ENCODE measurements around the gene KAZN.

The KAZN gene

GRCh38 chr1:14629363-14630014 is 31.0 kb downstream of the KAZN start:
- no peak overlapping the region for H3K27ac Mint-ChIP-seq
- no peaks in the 10 kb centered on the region for H3K9me3 Mint-ChIP-seq
- no peak for ATAC-seq (ENCODE audit: low read depth)
- H3K36me3 Mint-ChIP-seq, result no peaks in the 10 kb centered on the region
- H3K4me3 Mint-ChIP-seq, result no peak overlapping the region
- H3K4me1 Mint-ChIP-seq, result no peaks in the 10 kb centered on the region
- no peak for DNase-seq (ENCODE audit: low spot score in 2 of 2)
- peaks cover 2% of the 10 kb centered on the region for H3K27me3 Mint-ChIP-seq

GRCh38 chr1:14630986-14631385 is 32.5 kb downstream of the KAZN start:
- no peaks in the 10 kb centered on the region for H3K9me3 Mint-ChIP-seq
- H3K27ac Mint-ChIP-seq, result no peak overlapping the region
- H3K36me3 Mint-ChIP-seq, result no peaks in the 10 kb centered on the region
- no peak overlapping the region for H3K4me3 Mint-ChIP-seq
- H3K27me3 Mint-ChIP-seq, result peaks cover 4% of the 10 kb centered on the region
- no peak for ATAC-seq (ENCODE audit: low read depth)
- no peaks in the 10 kb centered on the region for H3K4me1 Mint-ChIP-seq
- DNase-seq (ENCODE audit: low spot score in 2 of 2), result no peak

DNA sequence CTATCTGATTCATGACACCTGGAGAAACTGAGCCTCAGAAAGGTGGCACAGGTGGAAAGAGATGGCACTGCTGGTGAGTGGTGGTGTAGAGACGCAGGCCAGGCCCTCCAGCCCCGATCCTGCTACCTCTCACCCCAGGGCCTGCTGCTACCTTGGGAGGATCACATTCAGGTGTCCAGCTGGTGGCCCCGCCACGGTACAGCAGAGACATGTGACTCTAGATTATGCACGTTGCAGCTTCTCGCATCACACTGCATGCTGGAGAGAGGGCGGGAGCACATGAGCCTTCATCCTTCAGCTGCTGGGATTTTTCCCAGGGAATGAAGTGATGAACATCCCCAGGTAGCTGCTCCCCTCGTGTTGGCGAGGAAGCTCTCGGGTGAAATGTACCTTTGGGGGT is 32.9 kb downstream of the KAZN start:
- no peaks in the 10 kb centered on the region for H3K4me1 Mint-ChIP-seq
- DNase-seq (ENCODE audit: low spot score in 2 of 2), result no peak
- peaks cover 4% of the 10 kb centered on the region for H3K27me3 Mint-ChIP-seq
- ATAC-seq (ENCODE audit: low read depth), result no peak
- H3K27ac Mint-ChIP-seq, result no peak overlapping the region
- H3K9me3 Mint-ChIP-seq, result no peaks in the 10 kb centered on the region
- H3K4me3 Mint-ChIP-seq, result no peak overlapping the region
- no peaks in the 10 kb centered on the region for H3K36me3 Mint-ChIP-seq

- H3K27me3 Mint-ChIP-seq, result peaks cover 9% of the 10 kb centered on the region
- H3K36me3 Mint-ChIP-seq, result no peaks in the 10 kb centered on the region
- H3K9me3 Mint-ChIP-seq, result no peaks in the 10 kb centered on the region
Measured at GRCh38 chr1:14634486-14634885, 36.0 kb downstream of the KAZN start.

GRCh38 chr1:14635421-14635820 is 36.9 kb downstream of the KAZN start:
- no peaks in the 10 kb centered on the region for H3K9me3 Mint-ChIP-seq
- H3K36me3 Mint-ChIP-seq, result no peaks in the 10 kb centered on the region
- H3K4me3 Mint-ChIP-seq, result no peak overlapping the region
- peaks cover 9% of the 10 kb centered on the region for H3K27me3 Mint-ChIP-seq
- H3K27ac Mint-ChIP-seq, result no peak overlapping the region
- ATAC-seq (ENCODE audit: low read depth) (no peak), DNase-seq (ENCODE audit: low spot score in 2 of 2) (no peak)
- H3K4me1 Mint-ChIP-seq, result no peaks in the 10 kb centered on the region

More at GRCh38 chr1:14634486-14634885, 36.0 kb downstream of the KAZN start:
- Mint-ChIP-seq H3K27ac (no peak overlapping the region), H3K4me3 (no peak overlapping the region), H3K4me1 (no peaks in the 10 kb centered on the region)
- ATAC-seq (ENCODE audit: low read depth) (no peak), DNase-seq (ENCODE audit: low spot score in 2 of 2) (no peak)

- peaks cover 9% of the 10 kb centered on the region for H3K27me3 Mint-ChIP-seq
- H3K36me3 Mint-ChIP-seq, result no peaks in the 10 kb centered on the region
- ATAC-seq (ENCODE audit: low read depth) (no peak), DNase-seq (ENCODE audit: low spot score in 2 of 2) (no peak)
- H3K27ac Mint-ChIP-seq, result no peak overlapping the region
- no peaks in the 10 kb centered on the region for H3K4me1 Mint-ChIP-seq
- peaks cover 4% of the 10 kb centered on the region for H3K9me3 Mint-ChIP-seq
- H3K4me3 Mint-ChIP-seq, result no peak overlapping the region
Measured at GRCh38 chr1:14636897-14637632, 38.6 kb downstream of the KAZN start.

DNA sequence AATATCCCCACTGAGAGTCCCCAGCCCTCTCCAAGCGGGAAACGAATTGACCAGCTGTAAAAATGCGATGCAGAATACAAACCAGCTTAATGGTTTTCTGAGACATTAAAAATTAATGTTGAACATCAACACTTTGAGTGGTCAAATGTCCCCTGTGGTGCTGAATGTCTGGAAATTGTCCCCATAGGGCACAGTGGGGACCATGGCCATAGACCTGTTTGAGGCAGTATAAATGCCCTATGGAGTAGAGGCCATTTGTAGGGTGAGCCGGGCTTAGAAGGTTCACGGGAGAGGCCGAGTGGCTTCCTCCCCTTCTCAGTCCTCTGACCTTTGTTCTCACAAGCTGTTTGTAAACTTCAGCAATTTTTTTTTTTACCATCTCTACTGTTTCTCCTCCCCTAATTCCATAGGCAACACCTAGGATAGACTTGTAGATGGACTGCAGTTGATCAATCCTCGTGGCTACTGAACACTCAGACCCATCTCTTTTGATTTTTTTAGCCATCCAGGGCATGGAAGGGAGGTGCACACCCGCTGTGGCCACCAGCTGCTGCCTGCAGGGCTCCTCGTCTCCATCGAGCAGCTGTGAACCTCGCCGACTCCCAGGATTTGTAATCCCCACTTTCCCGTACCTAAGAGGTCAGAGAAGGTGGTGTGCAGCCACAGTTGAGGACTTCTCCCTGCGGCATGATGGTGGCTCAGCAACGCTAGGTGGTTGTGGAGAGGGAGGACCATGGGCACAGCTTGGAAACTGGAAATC is 41.0 kb downstream of the KAZN start:
- DNase-seq (ENCODE audit: low spot score in 2 of 2), result no peak
- Mint-ChIP-seq H3K27ac (no peak overlapping the region), H3K9me3 (peaks cover 9% of the 10 kb centered on the region), H3K27me3 (peaks cover 9% of the 10 kb centered on the region), H3K36me3 (no peaks in the 10 kb centered on the region), H3K4me1 (no peaks in the 10 kb centered on the region), H3K4me3 (no peak overlapping the region)
- ATAC-seq (ENCODE audit: low read depth), result no peak

GRCh38 chr1:14642712-14643111 is 44.2 kb downstream of the KAZN start:
- Mint-ChIP-seq H3K27me3 (peaks cover 7% of the 10 kb centered on the region), H3K4me1 (no peaks in the 10 kb centered on the region), H3K36me3 (no peaks in the 10 kb centered on the region), H3K9me3 (peaks cover 11% of the 10 kb centered on the region), H3K27ac (no peak overlapping the region), H3K4me3 (no peak overlapping the region)
- no peak for DNase-seq (ENCODE audit: low spot score in 2 of 2)
- no peak for ATAC-seq (ENCODE audit: low read depth)

DNA sequence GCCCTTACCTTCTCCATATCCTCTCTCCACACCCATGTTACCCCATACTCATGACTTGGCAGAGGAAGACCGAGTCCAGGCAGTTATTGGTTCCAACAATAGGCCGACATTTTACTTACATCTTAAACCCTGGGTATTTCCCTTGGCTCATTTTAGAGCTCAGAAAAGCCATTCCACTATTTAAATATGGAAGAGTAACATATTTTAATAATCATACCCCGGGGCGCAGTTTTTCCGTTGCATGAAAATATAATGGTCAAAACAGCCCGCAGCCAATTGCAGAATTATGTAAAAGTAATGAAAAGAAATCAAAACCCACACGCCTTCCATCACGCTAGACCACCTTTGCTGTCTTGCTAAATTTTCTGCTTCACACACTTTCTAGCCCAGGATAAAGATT is 48.5 kb downstream of the KAZN start:
- no peak overlapping the region for H3K27ac Mint-ChIP-seq
- peaks cover 7% of the 10 kb centered on the region for H3K9me3 Mint-ChIP-seq
- H3K27me3 Mint-ChIP-seq, result peaks cover 2% of the 10 kb centered on the region
- no peaks in the 10 kb centered on the region for H3K4me1 Mint-ChIP-seq
- ATAC-seq (ENCODE audit: low read depth) (no peak), DNase-seq (ENCODE audit: low spot score in 2 of 2) (no peak)
- H3K36me3 Mint-ChIP-seq, result no peaks in the 10 kb centered on the region
- H3K4me3 Mint-ChIP-seq, result no peak overlapping the region

DNA sequence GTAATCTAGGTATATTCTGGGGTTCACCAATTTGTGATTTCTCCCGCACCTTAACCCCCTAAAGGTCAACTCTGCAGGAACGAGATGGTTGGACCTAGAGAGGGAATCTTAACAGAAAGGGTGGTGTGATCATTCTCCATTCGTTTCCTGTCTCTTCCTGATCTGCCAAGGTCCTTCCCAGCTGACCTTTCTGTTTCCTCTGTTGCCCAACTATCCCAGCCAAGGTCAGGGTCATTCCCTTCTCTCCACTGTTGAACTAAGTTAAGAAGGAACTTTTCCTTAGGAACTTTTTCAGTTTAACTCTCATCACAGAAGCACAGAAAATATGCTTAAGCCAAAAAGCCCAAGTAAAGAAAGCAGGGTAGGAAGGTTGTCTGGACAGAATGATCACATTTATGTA is 49.3 kb downstream of the KAZN start:
- Mint-ChIP-seq H3K9me3 (peaks cover 5% of the 10 kb centered on the region), H3K27ac (no peak overlapping the region), H3K4me3 (no peak overlapping the region), H3K36me3 (no peaks in the 10 kb centered on the region), H3K27me3 (peaks cover 4% of the 10 kb centered on the region), H3K4me1 (no peaks in the 10 kb centered on the region)
- DNase-seq (ENCODE audit: low spot score in 2 of 2) (no peak), ATAC-seq (ENCODE audit: low read depth) (no peak)

DNA sequence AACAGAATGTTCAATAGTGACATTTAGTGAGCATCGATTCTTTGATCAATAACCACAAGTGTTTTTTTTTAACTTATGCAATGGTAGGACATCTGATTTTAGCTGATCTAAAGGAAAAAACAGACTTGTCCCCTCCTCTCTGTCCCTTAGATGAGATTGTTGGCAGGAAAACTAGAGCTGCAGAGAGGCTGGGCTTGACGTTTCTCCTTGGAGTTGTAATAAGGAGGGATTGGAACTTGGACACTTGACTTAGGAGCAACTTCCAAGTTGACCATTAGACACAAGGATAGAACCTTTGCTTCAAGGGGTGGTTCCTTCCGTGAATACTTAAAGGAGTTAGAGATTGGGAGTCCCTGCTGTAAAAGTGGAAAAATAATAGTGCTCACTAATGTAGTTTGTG is 49.9 kb downstream of the KAZN start:
- no peak for DNase-seq (ENCODE audit: low spot score in 2 of 2)
- Mint-ChIP-seq H3K27me3 (peaks cover 4% of the 10 kb centered on the region), H3K27ac (no peak overlapping the region), H3K4me1 (no peaks in the 10 kb centered on the region), H3K9me3 (peaks cover 2% of the 10 kb centered on the region), H3K4me3 (no peak overlapping the region), H3K36me3 (no peaks in the 10 kb centered on the region)
- no peak for ATAC-seq (ENCODE audit: low read depth)

DNA sequence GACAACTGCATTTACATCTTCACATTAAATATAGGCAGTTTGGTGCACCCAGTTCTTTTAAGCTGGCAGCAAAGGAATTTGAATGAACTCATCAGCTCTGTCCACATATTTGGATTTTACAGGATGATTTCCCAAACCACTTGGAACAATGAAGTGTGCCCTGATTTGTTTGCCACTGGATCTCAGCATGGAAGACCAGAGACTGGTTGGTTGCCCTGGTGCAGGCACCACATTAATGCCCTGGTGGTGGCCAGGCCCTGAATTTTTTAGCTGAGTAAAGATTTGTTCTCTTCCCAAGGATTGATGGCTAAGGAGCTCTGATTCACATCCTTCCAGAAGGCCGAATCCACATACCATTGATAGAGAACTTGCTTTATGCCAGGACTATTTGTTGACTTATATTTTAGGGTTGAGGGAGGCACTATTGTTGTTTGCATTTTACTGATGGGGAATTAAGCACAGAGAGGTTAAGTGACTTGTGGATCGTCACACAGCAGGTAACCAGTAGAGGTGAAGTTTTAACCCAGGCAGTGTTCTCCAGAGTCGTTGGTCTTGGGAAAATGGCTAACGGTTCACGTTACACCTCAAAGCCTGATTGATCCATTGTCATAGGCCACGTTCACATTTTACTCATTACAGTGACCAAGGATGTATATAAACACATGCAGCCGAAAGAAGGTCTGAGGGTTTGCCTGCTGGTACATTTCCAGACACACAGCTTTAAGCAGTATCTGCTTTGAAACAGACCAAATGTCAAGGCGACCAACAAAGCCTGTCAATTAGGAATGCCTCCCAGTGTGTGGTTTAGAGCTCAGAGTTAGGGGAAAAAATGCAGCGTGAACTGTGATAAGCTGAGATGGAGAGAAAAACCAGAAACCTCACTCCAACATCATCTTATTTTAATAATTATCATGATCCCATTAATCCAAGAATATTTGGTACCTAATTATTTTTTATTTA is 50.7 kb downstream of the KAZN start:
- H3K9me3 Mint-ChIP-seq, result peaks cover 2% of the 10 kb centered on the region
- DNase-seq (ENCODE audit: low spot score in 2 of 2), result no peak
- peaks cover 4% of the 10 kb centered on the region for H3K27me3 Mint-ChIP-seq
- no peaks in the 10 kb centered on the region for H3K36me3 Mint-ChIP-seq
- no peak for ATAC-seq (ENCODE audit: low read depth)
- no peak overlapping the region for H3K4me3 Mint-ChIP-seq
- no peaks in the 10 kb centered on the region for H3K4me1 Mint-ChIP-seq
- no peak overlapping the region for H3K27ac Mint-ChIP-seq

DNA sequence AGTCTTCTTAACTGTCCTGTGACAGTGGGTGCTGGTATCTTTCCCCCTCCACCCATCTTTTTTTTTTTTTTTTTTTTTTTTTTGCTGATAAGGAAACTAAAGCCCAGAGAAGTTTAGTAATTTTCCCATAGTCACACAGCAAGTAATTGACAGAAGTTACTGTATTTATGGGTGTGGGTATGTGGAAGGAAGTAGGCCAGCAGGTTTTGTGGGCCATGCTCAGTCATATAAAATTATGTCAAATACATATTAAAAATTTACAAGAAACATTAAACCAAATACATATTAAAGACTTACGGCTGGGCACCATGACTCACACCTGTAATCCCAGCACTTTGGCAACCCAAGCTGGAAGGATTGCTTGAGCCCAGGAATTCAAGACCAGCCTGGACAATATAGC is 51.5 kb downstream of the KAZN start:
- Mint-ChIP-seq H3K4me1 (no peaks in the 10 kb centered on the region), H3K27me3 (peaks cover 4% of the 10 kb centered on the region), H3K36me3 (no peaks in the 10 kb centered on the region), H3K27ac (no peak overlapping the region), H3K9me3 (no peaks in the 10 kb centered on the region), H3K4me3 (no peak overlapping the region)
- DNase-seq (ENCODE audit: low spot score in 2 of 2) (no peak), ATAC-seq (ENCODE audit: low read depth) (no peak)

All from memory B cell (primary cell).